Activated CD8-positive, alpha-beta memory T cell treated with anti-CD3 and anti-CD28 coated beads, Interleukin-2, amount 10 ng/mL, durations not matched to agents 7 days and 5 days (primary cell): ENCODE measurements around the gene RBM20. TPM values are rescaled to one million over a fixed set of nuclear protein-coding genes. Genes with fewer than 3 reads are reported as not detected.
"Not testable (repeated sequence)": the region's sequence is repeated elsewhere in the genome, so short reads cannot be mapped to it uniquely, and the experiment has no call there.

Experiments used
- ATAC-seq: fragments of 150-1000 bp; cut with Tn5 transposase; one replicate; pipeline ENCODE4 v1.10.0; 2021; ENCODE audit warnings: moderate library complexity
- CTCF ChIA-PET: fragments of 350-600 bp; sonication (Branson Sonifier 250); formaldehyde crosslinking; loops from one replicate; lab custom pipeline; 2021; ENCODE audit warnings: antibody characterized with exemption; lab: Charles Lee
- DNase-seq: peaks from one replicate; pipeline ENCODE4 v3.0.0-alpha.2; 2020
- H3K27ac Mint-ChIP-seq: one replicate; pipeline ENCODE4 v1.8.0; 2021; ENCODE audit warnings: mild to moderate bottlenecking, mixed read lengths
- H3K27me3 Mint-ChIP-seq: one replicate; pipeline ENCODE4 v1.8.0; 2021; ENCODE audit warnings: mixed read lengths
- H3K36me3 Mint-ChIP-seq: one replicate; pipeline ENCODE4 v1.8.0; 2021; ENCODE audit warnings: mild to moderate bottlenecking, mixed read lengths
- H3K4me1 Mint-ChIP-seq: one replicate; pipeline ENCODE4 v1.8.0; 2021; ENCODE audit warnings: mixed read lengths
- H3K4me3 Mint-ChIP-seq: one replicate; pipeline ENCODE4 v1.8.0; 2021; ENCODE audit warnings: mild to moderate bottlenecking, moderate library complexity, mixed read lengths
- H3K9me3 Mint-ChIP-seq: one replicate; pipeline ENCODE4 v1.8.0; 2022; ENCODE audit warnings: low read depth, mixed read lengths
- total RNA-seq, 2 experiments: library from RNA; stranded (reverse); gene quantifications; one replicate each; pipeline ENCODE4 v1.2.3, GENCODE V29; 2021

The RBM20 gene
- total RNA-seq, 2 experiments from 2014 or later: 0.06 to 0.07 TPM

DNA sequence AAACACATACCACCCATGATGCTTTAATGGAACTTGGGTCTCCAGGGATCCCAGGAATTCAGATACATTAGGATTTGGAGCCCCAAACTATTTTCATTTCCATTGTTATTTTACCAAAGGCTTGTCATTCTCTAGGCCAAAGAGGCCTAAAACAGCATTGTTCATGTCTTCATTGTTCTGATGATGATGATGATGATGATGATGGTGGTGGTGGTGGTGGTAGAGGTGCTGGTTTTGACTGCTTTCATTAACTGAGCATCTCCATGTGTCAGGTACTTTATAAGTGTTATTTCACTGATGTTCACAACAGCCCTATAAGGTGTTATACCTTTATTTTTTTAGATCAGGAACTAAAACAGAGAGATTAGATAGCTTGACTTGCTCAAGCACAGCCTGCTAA, 12.2 kb upstream of the RBM20 start:
- Mint-ChIP-seq H3K36me3 (no peaks in the 10 kb centered on the region), H3K27me3 (peaks cover 19% of the 10 kb centered on the region), H3K9me3 (no peaks in the 10 kb centered on the region), H3K4me3 (no peak overlapping the region), H3K27ac (no peak overlapping the region), H3K4me1 (no peaks in the 10 kb centered on the region)
- no peak for DNase-seq
- no peak for ATAC-seq
- CTCF ChIA-PET: interaction anchor here (1.5 kb wide), 1 partner anchor 40 kb away, joined by 4 read pairs; no protein-coding TSS in a partner anchor

DNA sequence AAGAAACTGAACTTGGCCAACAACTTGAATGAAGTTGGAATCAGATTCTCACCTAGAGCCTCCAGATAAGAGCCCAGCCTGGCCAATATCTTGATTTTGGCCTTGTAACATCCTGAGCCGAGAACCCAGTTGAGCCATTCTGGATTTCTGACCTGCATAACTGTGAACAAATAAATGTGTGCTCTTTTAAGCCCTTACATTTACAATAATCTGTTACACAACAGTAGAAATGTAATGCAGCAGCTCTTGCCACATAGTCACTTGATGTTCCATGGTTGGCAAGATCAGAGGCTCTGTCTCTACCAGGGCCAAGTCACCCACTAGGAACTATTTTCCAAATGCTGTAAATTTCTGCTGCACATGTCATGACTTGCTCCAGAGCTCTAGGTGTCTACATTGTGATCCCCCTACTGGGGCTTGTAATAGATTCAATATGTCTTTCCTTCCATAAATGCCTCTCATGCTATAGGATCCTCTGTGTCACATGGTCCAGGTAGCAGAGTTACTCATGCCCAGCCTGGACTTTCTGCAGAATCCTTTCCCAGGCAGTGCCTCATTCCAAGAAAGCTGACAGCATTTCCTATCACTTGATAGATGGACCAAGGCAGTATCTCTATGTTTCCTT, 11.4 kb upstream of the RBM20 start:
- Mint-ChIP-seq H3K27me3 (peaks cover 17% of the 10 kb centered on the region), H3K27ac (no peak overlapping the region), H3K36me3 (no peaks in the 10 kb centered on the region), H3K9me3 (no peaks in the 10 kb centered on the region), H3K4me3 (no peak overlapping the region), H3K4me1 (no peaks in the 10 kb centered on the region)
- ATAC-seq (no peak), DNase-seq (no peak)
- CTCF ChIA-PET: no interaction called here

DNA sequence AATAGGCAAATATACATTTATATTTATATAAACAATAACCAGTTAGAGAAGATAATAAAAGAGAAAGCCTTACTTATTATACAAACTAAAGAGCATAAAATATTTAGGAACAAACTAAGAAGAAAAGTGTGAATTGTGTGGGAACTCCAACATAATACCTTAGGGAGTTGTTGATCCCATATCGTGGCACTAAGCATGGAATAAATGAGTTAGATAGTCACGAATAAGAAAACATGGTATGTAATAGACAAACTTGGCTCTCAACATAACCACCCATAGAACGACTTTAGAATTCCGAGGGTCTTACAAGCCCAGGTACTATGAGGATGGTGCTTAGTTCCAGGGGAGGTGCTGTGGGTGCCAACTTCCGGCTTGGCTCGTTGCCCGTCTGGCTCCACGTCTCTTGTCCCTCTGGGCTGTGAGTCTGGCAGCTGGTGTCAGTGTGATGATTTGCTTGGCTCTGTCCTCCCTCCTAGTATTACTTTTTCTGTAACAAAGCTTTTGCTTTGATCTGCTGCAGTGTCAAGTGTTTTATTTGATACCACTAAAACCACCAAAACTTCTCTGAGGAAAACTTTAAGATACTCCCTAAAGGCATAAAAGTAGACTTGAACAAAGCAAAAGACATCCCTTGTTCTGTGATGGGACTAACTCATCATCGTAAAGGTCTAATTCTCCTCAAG, 9.5 kb upstream of the RBM20 start:
- Mint-ChIP-seq H3K4me1 (no peaks in the 10 kb centered on the region), H3K27ac (no peak overlapping the region), H3K27me3 (peaks cover 17% of the 10 kb centered on the region), H3K4me3 (no peak overlapping the region), H3K36me3 (no peaks in the 10 kb centered on the region), H3K9me3 (no peaks in the 10 kb centered on the region)
- DNase-seq (no peak), ATAC-seq (no peak)
- CTCF ChIA-PET: no interaction called here

DNA sequence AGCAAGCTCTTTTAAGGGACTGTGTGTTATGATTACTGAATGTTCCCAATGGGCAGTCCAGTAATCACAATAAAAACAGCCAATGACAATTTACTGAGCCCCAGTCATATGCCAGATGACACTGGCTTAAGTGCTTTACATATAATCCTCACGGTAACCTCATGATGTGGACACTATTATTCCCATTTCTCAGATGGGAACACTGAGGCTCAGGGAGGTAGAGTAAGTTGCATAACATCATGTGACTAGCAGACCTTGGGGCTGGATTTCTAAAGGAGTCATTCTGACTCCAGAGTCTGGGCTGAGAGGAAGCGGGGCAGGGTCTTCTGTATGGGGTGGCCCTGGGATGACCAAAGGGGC, 7.6 kb upstream of the RBM20 start:
- ATAC-seq (no peak), DNase-seq (no peak)
- Mint-ChIP-seq H3K36me3 (no peaks in the 10 kb centered on the region), H3K27ac (no peak overlapping the region), H3K27me3 (peaks cover 32% of the 10 kb centered on the region), H3K9me3 (no peaks in the 10 kb centered on the region), H3K4me1 (peaks cover 5% of the 10 kb centered on the region), H3K4me3 (no peak overlapping the region)
- CTCF ChIA-PET: interaction anchor here (1.1 to 1.7 kb wide), 2 partner anchors 26 to 36 kb away, joined by 4 read pairs; no protein-coding TSS in a partner anchor

DNA sequence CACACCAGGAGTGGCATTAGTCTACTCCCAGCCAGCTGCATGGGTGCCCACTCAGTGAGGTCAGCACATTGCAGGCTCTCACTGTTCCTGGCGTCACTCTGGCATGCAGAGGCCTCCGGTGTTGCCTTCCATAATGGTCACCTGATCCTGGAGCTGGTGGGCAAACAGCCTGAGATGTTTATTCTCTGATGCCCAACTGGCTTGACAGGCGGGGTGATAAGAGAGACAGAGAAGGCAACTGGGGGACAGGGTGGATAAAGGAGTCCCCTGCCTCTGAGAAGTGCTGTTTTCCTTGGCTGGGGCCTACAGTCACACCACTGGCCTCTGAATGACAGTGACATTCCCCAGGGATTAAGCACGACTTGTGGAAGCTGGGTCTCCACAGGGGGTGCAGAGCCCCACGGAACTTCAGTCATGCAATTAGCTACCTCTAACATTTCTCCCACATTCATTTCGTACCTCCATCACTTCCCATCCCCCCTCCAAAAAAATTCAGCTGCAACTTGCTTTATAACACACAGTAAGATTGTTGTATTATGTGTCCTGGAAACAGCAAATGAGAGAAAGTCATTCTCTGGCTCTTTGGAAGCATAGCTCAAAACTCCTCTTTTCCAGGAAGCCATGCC, 7.1 kb upstream of the RBM20 start:
- no peak for ATAC-seq
- H3K4me1 Mint-ChIP-seq: peaks cover 7% of the 10 kb centered on the region
- H3K27me3 Mint-ChIP-seq: peaks cover 37% of the 10 kb centered on the region
- DNase-seq: no peak
- CTCF ChIA-PET: interaction anchor here (1.0 to 1.7 kb wide), 3 partner anchors 27 to 35 kb away, joined by 4 read pairs; no protein-coding TSS in a partner anchor
- no peaks in the 10 kb centered on the region for H3K36me3 Mint-ChIP-seq
- H3K4me3 Mint-ChIP-seq: no peak overlapping the region
- no peak overlapping the region for H3K27ac Mint-ChIP-seq
- no peaks in the 10 kb centered on the region for H3K9me3 Mint-ChIP-seq

DNA sequence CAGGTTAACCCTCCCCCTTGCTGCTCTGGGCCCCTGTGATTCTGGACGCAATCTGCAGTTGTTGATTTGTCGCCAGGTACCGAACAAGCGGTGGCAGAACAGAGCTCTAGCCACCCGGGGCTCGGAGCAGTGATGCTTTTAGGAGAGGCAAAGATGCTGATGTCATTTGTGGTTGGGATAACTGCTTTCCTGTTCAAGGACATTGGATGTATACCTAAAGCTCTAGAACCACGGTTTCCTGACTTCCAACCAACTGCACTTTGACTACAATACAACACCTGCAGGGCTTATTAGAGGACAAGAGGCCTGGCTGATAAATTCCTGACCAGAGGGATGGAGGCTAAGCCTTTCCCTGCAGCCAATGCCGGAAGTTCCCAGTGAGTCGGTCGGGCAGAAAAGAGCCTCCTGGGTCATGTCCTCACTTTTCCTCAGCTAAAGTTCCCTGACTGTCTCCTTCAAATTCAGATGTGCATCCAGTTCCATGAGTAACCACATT, 6.5 kb upstream of the RBM20 start:
- DNase-seq: no peak
- CTCF ChIA-PET: interaction anchor here (1.0 to 1.1 kb wide), 2 partner anchors 27 to 29 kb away, joined by 4 read pairs; no protein-coding TSS in a partner anchor
- Mint-ChIP-seq H3K27me3 (peaks cover 42% of the 10 kb centered on the region), H3K4me1 (peaks cover 11% of the 10 kb centered on the region), H3K27ac (no peak overlapping the region), H3K4me3 (no peak overlapping the region), H3K9me3 (no peaks in the 10 kb centered on the region), H3K36me3 (no peaks in the 10 kb centered on the region)
- no peak for ATAC-seq

DNA sequence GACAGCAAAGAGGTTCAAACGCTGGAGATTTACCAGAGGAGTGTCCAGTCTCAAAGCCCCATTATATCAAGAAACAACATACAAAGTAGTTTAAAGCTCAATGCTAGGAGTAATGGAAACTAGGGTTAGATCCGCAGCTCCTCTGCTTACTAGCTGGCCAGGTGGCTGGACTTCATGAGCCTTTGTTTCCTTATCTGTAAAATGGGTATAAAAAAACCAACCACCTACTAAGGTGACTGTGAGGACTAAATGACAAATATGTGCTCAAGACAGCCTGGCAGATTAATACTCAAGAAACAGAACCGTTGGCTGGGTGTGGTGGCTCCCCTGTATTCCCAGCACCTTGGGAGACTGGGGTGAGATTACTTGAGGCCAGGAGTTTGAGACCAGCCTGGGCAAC, 5.8 kb upstream of the RBM20 start:
- Mint-ChIP-seq H3K4me1 (peaks cover 15% of the 10 kb centered on the region), H3K36me3 (no peaks in the 10 kb centered on the region), H3K27me3 (peaks cover 50% of the 10 kb centered on the region), H3K27ac (no peak overlapping the region), H3K9me3 (no peaks in the 10 kb centered on the region), H3K4me3 (no peak overlapping the region)
- ATAC-seq: no peak
- no peak for DNase-seq
- CTCF ChIA-PET: no interaction called here

DNA sequence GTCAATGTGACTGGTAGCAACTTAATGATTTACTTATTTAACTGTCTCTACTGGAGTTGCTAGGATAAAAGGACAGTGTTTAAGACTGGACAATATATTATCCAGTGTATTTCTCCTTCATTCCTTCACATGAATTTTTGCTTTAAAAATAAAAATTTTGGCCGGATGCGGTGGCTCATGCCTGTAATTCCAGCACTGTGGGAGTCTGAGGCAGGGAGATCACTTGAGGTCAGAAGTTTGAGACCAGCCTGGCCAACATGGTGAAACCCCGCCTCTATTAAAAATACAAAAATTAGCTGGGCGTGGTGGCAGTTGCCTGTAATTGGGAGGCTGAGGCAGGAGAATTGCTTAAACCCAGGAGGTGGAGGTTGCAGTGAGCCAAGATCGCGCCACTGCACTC, 5.1 kb upstream of the RBM20 start:
- H3K4me1 Mint-ChIP-seq: peaks cover 16% of the 10 kb centered on the region
- H3K4me3 Mint-ChIP-seq, DNase-seq, CTCF ChIA-PET, ATAC-seq, H3K36me3 Mint-ChIP-seq, H3K27ac Mint-ChIP-seq, H3K9me3 Mint-ChIP-seq: not testable (repeated sequence)
- peaks cover 52% of the 10 kb centered on the region for H3K27me3 Mint-ChIP-seq

DNA sequence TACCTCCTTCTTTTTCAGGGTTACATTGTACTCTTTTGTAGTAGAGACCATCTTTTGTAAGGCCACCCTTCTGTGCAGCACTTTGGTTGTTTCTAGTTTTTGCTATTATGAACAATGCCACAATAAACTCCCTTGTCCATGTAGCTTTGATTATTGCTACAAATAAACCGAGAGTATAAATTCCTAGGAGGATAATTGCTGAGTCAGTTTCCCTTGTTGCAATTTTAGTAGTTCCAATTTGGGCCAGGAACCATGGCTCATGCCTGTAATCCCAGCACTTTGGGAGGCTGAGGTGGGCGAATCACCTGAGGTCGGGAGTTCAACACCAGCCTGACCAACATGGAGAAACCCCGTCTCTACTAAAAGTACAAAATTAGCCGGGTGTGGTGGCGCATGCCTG, 4.3 kb upstream of the RBM20 start:
- CTCF ChIA-PET: interaction anchor here (0.8 kb wide), 1 partner anchor 22 kb away, joined by 3 read pairs; no protein-coding TSS in a partner anchor
- DNase-seq, H3K36me3 Mint-ChIP-seq, H3K9me3 Mint-ChIP-seq, ATAC-seq, H3K27ac Mint-ChIP-seq, H3K4me3 Mint-ChIP-seq: not testable (repeated sequence)
- peaks cover 18% of the 10 kb centered on the region for H3K4me1 Mint-ChIP-seq
- H3K27me3 Mint-ChIP-seq: peaks cover 56% of the 10 kb centered on the region

DNA sequence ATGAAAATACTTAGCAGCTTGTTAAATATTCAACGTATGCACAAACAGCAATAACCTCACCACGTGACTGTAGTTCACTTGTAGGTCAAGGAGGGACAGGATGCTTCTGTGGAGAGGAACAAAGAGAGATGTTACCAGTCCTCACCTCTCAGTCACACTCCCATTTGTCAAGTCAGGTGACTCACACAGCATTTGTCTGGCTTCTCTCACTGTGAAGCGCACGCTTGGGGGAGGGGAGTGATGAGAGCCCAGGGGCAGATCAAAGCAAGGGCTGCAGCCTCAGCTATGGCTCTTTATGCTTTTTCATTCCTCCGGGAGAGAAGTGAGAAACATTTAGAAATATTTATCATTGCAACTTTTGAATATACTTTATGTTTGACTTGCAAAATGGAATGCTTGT, 2.9 kb upstream of the RBM20 start:
- ATAC-seq: peak; percentile 52
- H3K9me3 Mint-ChIP-seq: no peaks in the 10 kb centered on the region
- peaks cover 65% of the 10 kb centered on the region for H3K27me3 Mint-ChIP-seq
- peak; percentile 55 for DNase-seq
- no peak overlapping the region for H3K27ac Mint-ChIP-seq
- CTCF ChIA-PET: interaction anchor here (1.0 kb wide), 1 partner anchor 31 kb away, joined by 6 read pairs; no protein-coding TSS in a partner anchor
- H3K4me3 Mint-ChIP-seq: no peak overlapping the region
- peaks cover 19% of the 10 kb centered on the region for H3K4me1 Mint-ChIP-seq
- no peaks in the 10 kb centered on the region for H3K36me3 Mint-ChIP-seq

DNA sequence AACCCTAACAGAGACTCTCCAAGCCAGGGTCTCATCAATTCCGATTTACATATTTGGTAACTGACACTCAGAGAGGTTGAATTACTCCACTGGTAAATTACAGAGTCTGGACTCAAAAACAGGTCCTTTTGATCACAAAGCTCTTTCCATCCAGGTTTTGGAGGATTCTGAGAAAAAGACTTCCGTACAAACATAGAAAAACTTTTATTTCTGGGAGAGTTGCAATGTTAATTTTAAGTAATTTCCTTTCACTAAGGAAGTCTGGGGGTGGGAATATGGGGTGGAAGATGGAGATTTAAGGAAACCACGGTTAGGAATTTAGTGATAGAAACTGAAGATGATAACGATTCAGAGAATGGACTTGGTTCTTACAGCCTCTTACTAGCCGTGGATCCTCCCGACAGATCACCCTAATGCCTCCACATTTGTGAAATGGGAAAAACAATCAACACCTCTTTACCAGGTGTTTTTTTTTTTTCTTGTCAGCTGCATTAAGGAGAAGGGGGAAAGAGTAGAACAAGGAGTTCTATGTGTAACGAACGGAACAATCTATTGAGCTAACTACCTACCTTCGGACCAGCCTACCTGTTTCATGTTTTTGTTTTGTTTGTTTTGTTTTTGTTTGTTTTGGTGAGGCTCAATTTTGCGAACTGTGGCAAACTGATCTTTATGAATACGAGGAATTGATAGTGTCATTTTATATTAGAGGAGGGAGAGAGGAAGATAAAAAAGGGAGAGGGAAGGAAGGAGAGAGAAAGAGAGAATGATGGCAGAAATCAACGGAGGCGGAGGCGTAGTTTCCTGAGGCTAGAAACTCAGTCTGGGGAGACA, 1.7 kb upstream of the RBM20 start:
- Mint-ChIP-seq H3K27ac (no peak overlapping the region), H3K4me1 (peaks cover 19% of the 10 kb centered on the region), H3K27me3 (peaks cover 69% of the 10 kb centered on the region), H3K4me3 (peak overlapping the region; percentile 8), H3K36me3 (no peaks in the 10 kb centered on the region), H3K9me3 (no peaks in the 10 kb centered on the region)
- no peak for DNase-seq
- CTCF ChIA-PET: interaction anchor here (0.7 to 3.4 kb wide), 2 partner anchors 30 to 219 kb away, joined by 3 to 15 read pairs; no protein-coding TSS in a partner anchor
- no peak for ATAC-seq

DNA sequence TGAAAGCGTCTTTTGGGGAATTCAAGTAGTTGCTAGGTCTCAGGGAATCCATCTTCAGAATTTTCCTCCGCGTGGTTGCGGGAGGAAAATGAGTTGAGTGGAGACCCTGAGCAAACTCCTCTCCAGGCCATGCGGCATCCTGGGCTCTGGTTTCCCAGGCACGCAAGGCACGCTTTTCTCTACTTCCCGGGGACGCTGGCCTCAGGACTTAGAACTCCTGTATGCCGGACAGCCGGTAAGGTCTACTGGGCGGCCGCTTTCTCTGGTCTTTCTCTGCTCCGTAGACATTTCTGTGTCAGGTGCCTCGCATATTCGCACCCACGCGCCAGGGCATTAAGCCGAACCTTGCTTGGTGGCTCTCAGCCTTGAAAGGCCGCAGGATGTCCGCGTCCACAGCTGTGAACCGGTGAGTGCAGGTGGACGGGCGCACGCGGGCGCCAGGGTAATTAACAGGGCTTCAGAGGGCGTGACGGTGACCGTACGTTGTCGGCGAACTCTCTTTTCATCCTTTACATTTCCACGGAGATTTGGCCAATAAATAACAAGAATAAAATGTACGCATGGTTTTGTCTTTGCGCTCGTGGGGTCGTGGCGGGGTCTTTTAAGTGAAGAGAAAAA, 992 bp upstream of the RBM20 start:
- CTCF ChIA-PET: interaction anchor here (3.4 kb wide), 1 partner anchor 29 kb away, joined by 15 read pairs; no protein-coding TSS in a partner anchor
- Mint-ChIP-seq H3K27me3 (peaks cover 69% of the 10 kb centered on the region), H3K36me3 (no peaks in the 10 kb centered on the region), H3K9me3 (no peaks in the 10 kb centered on the region), H3K4me3 (peak overlapping the region; percentile 70), H3K27ac (peak overlapping the region; percentile 18), H3K4me1 (peaks cover 19% of the 10 kb centered on the region)
- no peak for ATAC-seq
- DNase-seq: no peak
